OCI-LY1 (cell line): ENCODE data around the gene CYP21A2.

Experiments used
- H2AFZ ChIP-seq: fragments of 200-600 bp; sonication (generic), shearing (Covaris generic); 2 replicates; pipeline ENCODE4 v1.6.0; 2014; ENCODE audit warnings: antibody characterized with exemption, mild to moderate bottlenecking, low read length
- H3F3A ChIP-seq: fragments of 200-600 bp; sonication (generic), shearing (Covaris generic); 2 replicates; pipeline ENCODE4 v1.6.0; 2014; ENCODE audit warnings: mild to moderate bottlenecking, antibody characterized with exemption, low read length, moderate library complexity; ENCODE audit not compliant: insufficient read depth
- H3K27ac ChIP-seq: fragments of 200-600 bp; sonication (generic); 2 replicates; pipeline ENCODE4 v1.5.1; 2014; ENCODE audit warnings: low read length, mixed run types, mild to moderate bottlenecking, low read depth; ENCODE audit not compliant: poor library complexity, severe bottlenecking
- H3K27me3 ChIP-seq: fragments of 200-600 bp; sonication (generic); 2 replicates; pipeline ENCODE4 v1.6.0; 2014; ENCODE audit warnings: antibody characterized with exemption, mild to moderate bottlenecking, low read length, moderate library complexity; ENCODE audit not compliant: insufficient read depth
- H3K36me3 ChIP-seq: fragments of 200-600 bp; sonication (generic); 2 replicates; pipeline ENCODE4 v1.6.1; 2014; ENCODE audit warnings: mild to moderate bottlenecking, antibody characterized with exemption, low read length, moderate library complexity, mixed read lengths; ENCODE audit not compliant: insufficient read depth
- H3K4me1 ChIP-seq: fragments of 200-600 bp; sonication (generic); 2 replicates; pipeline ENCODE4 v1.5.1; 2014; ENCODE audit warnings: mild to moderate bottlenecking, low read length, moderate library complexity; ENCODE audit not compliant: insufficient read depth, severe bottlenecking
- H3K4me2 ChIP-seq: fragments of 200-600 bp; sonication (generic), shearing (Covaris generic); 2 replicates; pipeline ENCODE4 v1.6.1; 2014; ENCODE audit warnings: low read length
- H3K4me3 ChIP-seq: fragments of 200-600 bp; sonication (generic); 2 replicates; pipeline ENCODE4 v1.5.1; 2014; ENCODE audit warnings: low read length, low read depth, mild to moderate bottlenecking, mixed read lengths; ENCODE audit not compliant: poor library complexity, severe bottlenecking
- H3K79me2 ChIP-seq: fragments of 200-600 bp; shearing (Covaris generic); 2 replicates; pipeline ENCODE4 v1.6.1; 2016; ENCODE audit warnings: mixed run types, low read length, mixed read lengths; ENCODE audit not compliant: insufficient read depth
- H3K9ac ChIP-seq: fragments of 200-600 bp; sonication (generic), shearing (Covaris generic); 2 replicates; pipeline ENCODE4 v1.6.1; 2014; ENCODE audit warnings: mild to moderate bottlenecking, low read length, mixed read lengths
- H3K9me2 ChIP-seq: fragments of 200-600 bp; sonication (generic), shearing (Covaris generic); 2 replicates; pipeline ENCODE4 v1.6.1; 2014; ENCODE audit warnings: low read depth, mild to moderate bottlenecking, low read length, mixed read lengths
- H3K9me3 ChIP-seq: fragments of 200-600 bp; shearing (Covaris generic); 2 replicates; pipeline ENCODE4 v1.6.1; 2014; ENCODE audit warnings: low read length, mixed read lengths
- H4K20me1 ChIP-seq: fragments of 200-600 bp; sonication (generic), shearing (Covaris generic); 2 replicates; pipeline ENCODE4 v1.6.0; 2016; ENCODE audit warnings: mild to moderate bottlenecking, low read length; ENCODE audit not compliant: insufficient read depth
- EZH2 ChIP-seq: fragments of 200-600 bp; sonication (generic), shearing (Covaris generic); IDR thresholded peaks from 2 replicates; pipeline ENCODE4 v1.8.0; 2017; ENCODE audit warnings: borderline replicate concordance, mixed run types, mild to moderate bottlenecking, antibody characterized with exemption, low read length, moderate library complexity, mixed read lengths
- TF ChIP-seq, protein P1 (sequence below): fragments of 200-600 bp; sonication (generic), shearing (Covaris generic); IDR thresholded peaks from 2 replicates; pipeline ENCODE4 v1.5.1; 2017; ENCODE audit warnings: mild to moderate bottlenecking, antibody characterized with exemption, low read length, moderate library complexity, mixed read lengths

CYP21A2 gene

DNA sequence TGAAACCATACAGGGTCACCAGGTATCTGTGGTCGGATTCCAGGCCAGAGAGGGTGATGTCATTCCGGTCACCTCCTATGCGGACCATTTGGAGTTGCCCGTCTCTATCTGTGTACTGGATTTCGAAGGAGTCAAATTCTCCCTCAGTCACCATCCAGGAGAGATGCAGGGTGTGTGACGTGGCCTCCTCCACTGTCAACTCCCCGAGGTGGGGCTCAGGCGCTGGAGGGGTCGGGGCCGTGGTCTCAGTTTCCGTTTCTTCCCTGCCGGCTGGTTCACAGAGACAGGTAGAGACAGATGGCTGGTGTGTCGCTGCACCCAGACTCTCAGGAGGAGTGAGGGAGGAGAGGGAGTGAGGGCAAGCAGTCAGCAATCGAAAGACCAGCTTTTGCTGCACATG lies 30.7 kb downstream of the CYP21A2 start:
- Histone ChIP-seq H2AFZ (no peak overlapping the region), H3K27ac (no peak overlapping the region), H3K9me2 (no peaks in the 10 kb centered on the region), H4K20me1 (no peaks in the 10 kb centered on the region), H3K4me2 (no peak overlapping the region), H3F3A (no peaks in the 10 kb centered on the region), H3K36me3 (no peaks in the 10 kb centered on the region), H3K9me3 (no peaks in the 10 kb centered on the region), H3K4me3 (no peak overlapping the region), H3K4me1 (no peaks in the 10 kb centered on the region), H3K79me2 (no peaks in the 10 kb centered on the region), H3K9ac (no peak overlapping the region), H3K27me3 (no peaks in the 10 kb centered on the region)
- no peak for TF ChIP-seq EZH2
- TF ChIP-seq, protein P1, sequence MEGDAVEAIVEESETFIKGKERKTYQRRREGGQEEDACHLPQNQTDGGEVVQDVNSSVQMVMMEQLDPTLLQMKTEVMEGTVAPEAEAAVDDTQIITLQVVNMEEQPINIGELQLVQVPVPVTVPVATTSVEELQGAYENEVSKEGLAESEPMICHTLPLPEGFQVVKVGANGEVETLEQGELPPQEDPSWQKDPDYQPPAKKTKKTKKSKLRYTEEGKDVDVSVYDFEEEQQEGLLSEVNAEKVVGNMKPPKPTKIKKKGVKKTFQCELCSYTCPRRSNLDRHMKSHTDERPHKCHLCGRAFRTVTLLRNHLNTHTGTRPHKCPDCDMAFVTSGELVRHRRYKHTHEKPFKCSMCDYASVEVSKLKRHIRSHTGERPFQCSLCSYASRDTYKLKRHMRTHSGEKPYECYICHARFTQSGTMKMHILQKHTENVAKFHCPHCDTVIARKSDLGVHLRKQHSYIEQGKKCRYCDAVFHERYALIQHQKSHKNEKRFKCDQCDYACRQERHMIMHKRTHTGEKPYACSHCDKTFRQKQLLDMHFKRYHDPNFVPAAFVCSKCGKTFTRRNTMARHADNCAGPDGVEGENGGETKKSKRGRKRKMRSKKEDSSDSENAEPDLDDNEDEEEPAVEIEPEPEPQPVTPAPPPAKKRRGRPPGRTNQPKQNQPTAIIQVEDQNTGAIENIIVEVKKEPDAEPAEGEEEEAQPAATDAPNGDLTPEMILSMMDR: no peak

DNA sequence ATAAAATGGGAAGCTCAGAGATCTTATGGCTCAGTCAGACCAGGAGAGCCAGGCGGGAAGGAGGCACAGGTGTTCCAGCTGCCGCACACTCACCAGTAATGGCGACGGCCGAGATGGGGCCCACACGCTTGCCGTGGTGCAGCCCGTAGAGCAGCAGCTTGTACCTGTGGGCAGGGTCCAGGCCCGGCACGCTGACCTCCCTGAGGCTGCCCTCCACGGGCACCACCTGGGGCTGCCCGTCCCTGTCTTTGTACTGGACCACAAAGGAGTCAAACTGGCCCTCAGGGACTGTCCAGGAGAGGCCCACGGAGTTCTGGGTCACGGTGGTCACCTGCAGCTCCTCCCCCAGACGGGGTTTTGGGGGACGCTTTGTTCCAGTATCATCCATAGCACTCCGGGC lies 31.2 kb downstream of the CYP21A2 start:
- Histone ChIP-seq H2AFZ (no peak overlapping the region), H3K9ac (no peak overlapping the region), H3K27ac (no peak overlapping the region), H3K4me2 (no peak overlapping the region), H3K9me3 (no peaks in the 10 kb centered on the region), H3K27me3 (no peaks in the 10 kb centered on the region), H3K9me2 (no peaks in the 10 kb centered on the region), H3F3A (no peaks in the 10 kb centered on the region), H3K4me1 (no peaks in the 10 kb centered on the region), H3K4me3 (no peak overlapping the region), H3K79me2 (no peaks in the 10 kb centered on the region), H3K36me3 (no peaks in the 10 kb centered on the region), H4K20me1 (no peaks in the 10 kb centered on the region)
- TF ChIP-seq, protein P1: no peak
- no peak for TF ChIP-seq EZH2

DNA sequence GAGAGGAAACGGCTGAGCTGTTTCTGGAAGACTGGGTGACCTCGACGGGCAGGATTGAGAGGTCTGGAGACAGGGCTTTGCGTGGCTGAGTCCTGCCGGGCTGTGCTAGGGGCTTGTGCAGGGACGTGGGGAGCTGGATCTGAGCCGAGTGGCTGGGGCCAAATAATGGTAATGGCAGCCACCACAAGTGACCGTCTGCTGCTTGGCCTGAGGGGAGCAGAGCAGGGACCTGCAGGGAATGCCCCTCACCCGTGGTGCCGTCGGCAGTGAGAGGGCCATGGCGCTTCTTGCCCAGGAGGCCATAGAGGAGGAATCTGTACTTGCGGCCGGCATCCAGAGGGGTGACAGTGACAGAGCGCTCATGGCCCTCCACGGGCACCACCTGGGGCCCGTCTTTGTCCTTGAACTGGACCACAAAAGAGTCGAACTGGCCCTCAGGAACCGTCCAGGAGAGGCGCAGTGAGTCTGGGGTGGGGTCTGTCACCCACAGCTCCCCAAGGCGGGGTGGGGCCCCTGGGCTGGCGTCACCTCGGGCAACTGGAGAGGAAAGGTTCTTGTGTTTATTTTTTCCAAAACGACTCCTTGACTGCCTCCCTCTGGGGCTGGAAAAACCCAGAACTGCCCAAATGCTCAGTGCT lies 31.8 kb downstream of the CYP21A2 start:
- Histone ChIP-seq H3F3A (no peaks in the 10 kb centered on the region), H3K9me3 (no peaks in the 10 kb centered on the region), H3K4me1 (no peaks in the 10 kb centered on the region), H3K36me3 (no peaks in the 10 kb centered on the region), H3K27me3 (no peaks in the 10 kb centered on the region), H3K4me2 (no peak overlapping the region), H2AFZ (no peak overlapping the region), H3K9ac (no peak overlapping the region), H3K79me2 (no peaks in the 10 kb centered on the region), H3K27ac (no peak overlapping the region), H3K4me3 (no peak overlapping the region), H4K20me1 (no peaks in the 10 kb centered on the region), H3K9me2 (no peaks in the 10 kb centered on the region)
- TF ChIP-seq EZH2: no peak
- TF ChIP-seq, protein P1: no peak
